Measurements from ENCODE around the gene PIGH.
"Not testable (repeated sequence)": the region's sequence is repeated elsewhere in the genome, so short reads cannot be mapped to it uniquely, and the experiment has no call there.

The PIGH gene

GRCh38 chr14:67607646-67608045, 7.6 kb upstream of the PIGH start:
- no peak for DNase-seq

DNA sequence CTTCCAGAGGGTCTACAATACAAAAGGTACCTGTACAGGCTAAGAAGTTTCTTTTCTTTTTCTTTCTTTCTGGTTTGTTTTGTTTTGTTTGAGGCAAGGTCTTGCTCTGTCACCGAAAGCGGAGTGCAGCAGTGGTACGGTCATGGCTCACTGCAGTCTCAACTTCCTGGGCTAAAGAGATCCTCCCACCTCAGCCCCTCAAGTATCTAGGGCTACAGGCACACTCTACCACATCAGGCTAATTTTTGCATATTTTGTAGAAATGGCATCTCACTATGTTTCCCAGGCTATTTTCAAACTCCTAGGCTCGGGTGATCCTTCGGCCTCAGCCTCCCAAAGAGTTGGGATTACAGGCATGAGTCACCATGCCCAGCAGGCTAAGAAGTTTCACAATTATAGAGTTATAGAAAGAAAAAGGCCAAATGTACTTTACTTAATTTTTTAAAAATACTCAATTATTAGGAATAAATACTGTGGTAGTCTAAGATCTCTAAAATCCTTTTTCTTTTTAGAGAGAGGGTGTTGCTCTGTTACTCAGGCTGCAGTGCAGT, 3.0 kb upstream of the PIGH start:
- DNase-seq: no peak

GRCh38 chr14:67602076-67602475, 2.0 kb upstream of the PIGH start:
- DNase-seq: no peak

DNA sequence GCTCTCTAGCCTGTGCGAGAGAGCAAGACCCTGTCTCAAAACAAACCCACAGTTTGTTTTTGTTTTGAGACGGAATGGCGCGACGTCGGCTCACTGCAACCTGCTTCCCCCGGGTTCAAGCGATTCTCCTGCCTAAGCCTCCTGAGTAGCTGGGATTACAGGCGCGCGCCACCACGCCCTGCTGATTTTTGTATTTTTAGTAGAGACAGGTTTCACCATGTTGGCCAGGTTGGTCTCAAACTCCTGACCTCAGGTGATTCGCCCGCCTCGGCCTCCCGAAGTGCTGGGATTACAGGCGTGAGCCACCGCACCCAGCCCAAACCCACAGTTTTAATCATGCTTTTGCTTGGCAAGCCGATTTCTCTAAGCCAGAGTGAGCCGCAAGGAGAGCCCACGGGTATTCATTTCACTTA, 500 bp upstream of the PIGH start:
- not testable (repeated sequence) for DNase-seq

- no peak for DNase-seq
These were observed 4.7 kb downstream of the PIGH start for GRCh38 chr14:67595392-67595791.

- not testable (repeated sequence) for DNase-seq
These were observed 6.4 kb downstream of the PIGH start for GRCh38 chr14:67593650-67594049.

DNA sequence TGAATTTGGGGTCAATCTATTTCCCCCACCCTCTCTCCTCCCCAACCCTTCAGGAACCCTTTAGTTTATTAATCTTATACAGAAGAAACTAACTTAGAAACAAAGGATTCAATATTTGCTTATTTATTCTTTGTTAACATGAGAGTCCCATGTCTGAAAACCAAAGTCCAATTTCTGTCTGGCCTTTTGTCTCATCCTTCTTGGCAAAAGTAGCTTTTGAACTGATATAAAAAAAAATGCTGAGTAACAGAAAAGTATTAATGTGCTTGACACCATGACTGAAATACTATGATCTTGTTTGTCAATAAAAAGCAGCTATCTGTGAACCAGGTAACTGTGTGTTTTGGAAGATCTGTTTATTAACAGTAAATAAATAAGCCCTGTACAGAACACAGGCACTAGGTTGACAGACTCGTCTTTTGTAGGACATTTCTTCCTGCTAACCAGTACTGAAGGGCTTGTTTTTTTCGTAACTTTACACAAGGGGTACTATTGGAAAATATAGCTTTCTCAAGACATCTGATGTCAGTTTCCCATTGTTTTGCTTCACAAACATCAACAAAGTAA, 10.8 kb downstream of the PIGH start:
- DNase-seq: no peak

GRCh38 chr14:67586369-67586768, 13.7 kb downstream of the PIGH start:
- no peak for DNase-seq

GRCh38 chr14:67584978-67585377, 15.1 kb downstream of the PIGH start:
- no peak for DNase-seq

GRCh38 chr14:67583711-67584644, 16.1 kb downstream of the PIGH start:
- peak; percentile 8 for DNase-seq

DNA sequence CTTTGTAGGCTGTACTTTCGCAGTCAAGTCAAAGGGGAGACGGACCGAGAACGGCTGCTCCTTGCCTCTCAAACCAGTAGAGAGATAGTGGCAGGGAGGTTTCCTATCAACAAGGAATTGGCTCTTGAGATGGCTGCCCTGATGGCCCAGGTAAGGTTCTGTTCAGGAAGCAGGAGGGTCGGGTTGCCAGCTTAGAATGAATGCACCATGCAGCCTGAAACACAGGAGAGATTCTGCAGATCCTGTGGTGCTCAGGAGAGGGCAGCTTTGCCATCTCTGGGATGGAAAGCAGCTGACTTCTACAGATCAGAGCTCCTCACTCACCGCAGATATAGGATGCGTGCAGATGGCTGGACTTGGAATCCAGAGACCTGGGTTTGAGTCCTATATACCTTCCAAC, 18.0 kb downstream of the PIGH start:
- no peak for DNase-seq

GRCh38 chr14:67581643-67582042, 18.4 kb downstream of the PIGH start:
- no peak for DNase-seq

DNA sequence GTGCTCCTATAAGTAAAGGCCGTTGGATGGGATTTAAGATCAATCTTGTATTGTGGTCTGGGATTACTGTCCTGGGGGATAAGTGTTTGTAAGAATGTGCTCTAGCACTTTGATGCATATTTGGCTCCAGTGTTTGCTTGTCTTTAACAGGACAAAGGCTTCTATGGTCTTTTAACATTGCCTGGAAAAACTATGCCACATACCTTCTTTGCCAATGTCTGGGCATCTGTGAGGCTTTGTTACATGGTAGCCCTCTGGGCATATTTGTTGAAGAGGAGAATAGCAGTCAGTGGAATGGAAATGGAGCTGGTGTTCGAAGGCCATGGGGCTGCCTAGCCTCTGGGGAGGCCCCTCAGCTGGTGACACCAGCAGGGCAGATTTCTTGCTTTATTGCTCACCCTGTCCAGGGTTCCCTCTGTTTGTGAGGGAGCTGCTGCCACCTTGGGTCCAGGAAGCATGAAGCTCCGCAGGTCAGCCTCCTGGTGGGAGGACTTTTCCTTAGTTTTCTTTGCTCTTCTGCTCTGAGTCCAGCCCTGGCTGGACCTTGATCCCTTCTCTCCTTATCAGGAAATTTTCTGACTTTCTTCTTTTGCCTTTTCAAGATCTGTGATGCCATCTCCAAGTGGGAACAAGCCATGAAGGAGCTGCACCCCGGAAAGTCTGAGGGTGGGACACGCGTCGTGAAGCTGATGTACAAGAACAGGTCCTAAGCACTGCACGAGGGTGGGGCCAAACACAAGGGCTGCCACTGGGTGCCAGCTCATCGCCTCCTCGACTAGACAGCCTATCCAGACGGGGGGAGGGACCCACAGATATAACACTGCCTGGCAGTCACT, 19.5 kb downstream of the PIGH start:
- no peak for DNase-seq

GRCh38 chr14:67579636-67580035, 20.4 kb downstream of the PIGH start:
- DNase-seq: no peak

DNA sequence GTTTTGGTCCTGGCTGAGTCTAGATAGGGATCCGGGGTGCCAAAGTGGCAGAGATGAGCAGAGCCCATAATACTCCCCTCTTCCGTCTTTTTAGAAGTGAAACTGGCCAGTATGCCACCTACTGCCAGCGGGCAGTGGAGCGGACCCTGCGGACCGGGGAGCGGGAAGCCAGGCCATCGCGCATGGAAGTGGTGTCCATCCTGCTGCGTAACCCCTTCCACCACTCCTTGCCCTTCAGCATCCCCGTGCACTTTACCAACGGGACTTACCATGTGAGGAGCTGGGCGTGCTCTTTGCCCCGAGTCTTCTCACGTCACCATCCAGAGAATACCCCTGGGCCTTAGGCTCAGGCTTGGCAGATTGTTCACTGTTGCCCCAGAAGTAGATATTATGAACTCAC, 21.0 kb downstream of the PIGH start:
- no peak for DNase-seq

DNA sequence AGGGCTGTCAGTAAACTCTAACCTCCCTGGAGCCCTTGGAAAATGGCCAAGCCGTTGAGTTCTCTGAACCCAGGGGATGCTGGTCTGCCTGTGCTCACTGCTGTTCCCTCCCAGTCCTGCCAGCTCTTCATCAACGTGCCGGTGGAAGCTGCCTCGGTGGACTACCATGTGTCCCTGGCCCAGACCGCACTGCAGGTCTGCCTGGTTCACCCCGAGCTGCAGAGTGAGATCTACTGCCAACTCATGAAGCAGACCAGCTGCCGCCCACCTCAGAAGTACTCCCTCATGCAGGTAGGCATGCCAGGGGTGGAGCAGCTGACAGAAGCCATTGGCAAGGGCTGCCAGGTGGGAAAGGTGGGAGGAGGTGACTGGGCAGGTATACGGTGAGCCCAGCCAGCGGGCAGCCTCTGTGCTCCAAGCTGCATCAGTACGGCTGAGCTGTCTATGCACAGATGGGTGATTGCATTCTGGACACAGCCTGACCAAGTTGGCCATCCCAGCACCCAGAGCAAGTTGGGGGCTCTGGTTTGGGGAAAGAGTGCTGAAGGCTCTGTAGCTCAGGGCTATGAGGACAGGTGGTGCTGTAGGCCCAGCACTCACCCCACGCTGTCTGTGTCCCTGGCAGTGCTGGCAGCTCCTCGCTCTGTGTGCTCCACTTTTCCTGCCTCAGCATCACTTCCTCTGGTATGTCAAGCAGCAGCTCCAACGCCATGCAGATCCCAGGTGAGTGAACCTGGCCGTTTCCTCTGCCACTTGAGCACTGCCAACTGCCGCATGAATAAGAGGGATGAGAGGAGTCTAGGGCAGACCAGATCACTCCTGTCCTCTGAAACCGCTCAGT, 21.9 kb downstream of the PIGH start:
- no peak for DNase-seq

DNA sequence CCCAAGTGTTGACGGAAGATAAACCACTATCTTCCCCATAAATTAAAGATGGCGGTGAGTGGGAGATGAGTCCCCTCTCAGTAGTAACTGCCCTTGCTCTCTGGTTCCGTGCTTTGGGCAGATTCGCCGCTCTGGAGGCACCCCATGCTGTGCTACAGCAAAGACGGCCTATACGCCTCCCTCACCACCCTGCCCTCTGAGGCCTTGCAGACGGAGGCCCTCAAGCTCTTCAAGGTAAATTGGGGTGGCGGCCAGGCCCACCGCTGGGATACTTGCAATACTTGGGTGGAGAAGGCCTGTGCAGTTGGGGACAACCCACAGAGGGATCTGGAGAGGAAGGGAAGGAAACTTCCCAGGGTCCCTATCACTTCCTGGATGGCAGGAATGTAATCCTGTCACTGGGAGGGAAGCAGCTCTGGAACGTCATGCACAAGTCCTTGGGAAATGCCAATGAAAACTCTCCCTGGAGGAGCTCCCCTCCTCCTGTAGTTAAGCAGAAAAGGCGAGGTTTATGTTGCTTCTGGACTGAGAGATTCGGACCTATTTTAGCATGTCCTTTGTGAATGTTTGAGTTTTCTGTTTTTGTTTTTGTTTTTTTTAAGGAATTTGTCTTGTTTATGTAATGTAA, 22.8 kb downstream of the PIGH start:
- no peak for DNase-seq

DNA sequence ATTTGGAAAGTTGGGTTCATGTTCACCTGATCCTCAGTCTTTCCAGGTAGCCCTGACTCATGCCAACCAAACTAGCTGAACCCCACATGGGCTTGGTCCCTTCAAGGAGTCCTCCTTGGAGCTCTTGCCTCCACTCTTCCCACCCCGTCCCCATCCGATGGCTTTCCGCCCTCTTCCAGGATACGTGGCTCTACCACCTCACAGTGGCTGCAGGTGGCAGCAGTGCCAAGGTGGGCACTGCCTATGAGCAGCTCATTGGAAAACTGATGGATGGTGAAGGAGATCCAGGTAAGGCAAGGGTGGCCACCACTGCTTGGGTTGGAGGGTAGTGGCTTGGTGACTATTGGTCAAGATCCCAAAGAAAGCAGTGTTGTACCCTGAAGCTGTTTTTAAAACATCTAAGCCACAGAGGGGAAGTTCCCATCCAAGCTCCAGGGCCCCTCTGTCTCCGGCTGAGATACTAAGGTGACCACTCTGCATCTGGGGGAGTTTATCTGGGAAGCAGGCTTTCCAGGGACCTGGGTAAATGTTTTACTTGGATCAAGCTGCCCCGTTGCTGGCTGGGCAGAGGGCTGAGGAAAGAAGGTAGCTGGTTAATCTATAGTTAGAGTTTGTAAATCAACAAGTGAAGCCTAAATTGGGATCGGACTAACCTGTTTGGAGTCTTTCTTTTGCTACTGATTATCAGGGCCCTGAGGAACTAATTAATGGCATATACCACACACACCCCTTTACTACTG, 23.7 kb downstream of the PIGH start:
- no peak for DNase-seq

- DNase-seq: no peak
These were observed 24.4 kb downstream of the PIGH start for GRCh38 chr14:67575684-67576083.

DNA sequence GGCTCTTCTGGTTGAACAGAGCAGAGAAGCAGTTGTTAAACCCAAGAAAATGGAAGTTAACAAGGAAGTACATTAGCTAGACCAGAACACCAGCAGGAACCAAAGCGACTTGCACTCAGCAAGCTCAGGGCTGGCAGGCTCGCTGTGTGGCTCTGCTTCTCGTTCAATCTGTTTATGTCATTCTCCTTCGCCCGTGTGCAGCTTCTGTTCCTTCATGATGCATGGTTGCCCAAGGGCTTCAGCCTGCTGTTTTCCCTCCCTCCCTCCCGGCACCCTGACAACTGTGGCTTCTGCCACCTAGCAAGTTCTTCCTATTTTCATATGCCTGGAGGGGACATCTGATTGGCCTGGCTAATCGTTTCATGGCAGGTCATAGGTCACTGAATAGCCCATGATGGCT, 25.3 kb downstream of the PIGH start:
- DNase-seq: no peak

DNA sequence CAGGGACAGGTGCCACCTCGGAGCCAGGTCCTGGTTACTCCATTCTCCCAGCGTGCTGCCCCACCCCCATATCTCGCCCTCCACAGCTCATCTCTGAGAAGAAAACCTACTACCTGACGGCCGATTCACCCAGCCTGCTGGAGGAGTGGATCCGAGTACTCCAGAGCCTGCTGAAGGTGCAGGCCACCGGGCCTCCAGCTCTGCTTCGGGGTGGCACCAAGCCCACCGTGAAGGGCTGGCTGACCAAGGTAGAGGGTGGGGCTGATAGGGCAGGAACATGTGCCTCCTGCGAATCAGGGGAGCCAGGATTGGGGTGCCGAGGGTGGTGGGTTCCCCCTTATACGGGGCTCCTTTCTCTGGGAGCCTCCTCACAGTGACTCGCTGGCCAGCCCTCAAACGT, 25.9 kb downstream of the PIGH start:
- no peak for DNase-seq

Measured in GDM1 (cell line).